Prostate gland (tissue), 2 donors: ENCODE results near the gene PELO. TPM values are rescaled to one million over a fixed set of nuclear protein-coding genes. Genes with fewer than 3 reads are reported as not detected.

ENCODE experiments used
- DNase-seq: peaks from one replicate; pipeline ENCODE4 v3.0.0-alpha.2; 2019; ENCODE audit warnings: low spot score
- H3K27ac ChIP-seq, 2 donors: fragments of 200-600 bp; sonication (generic); 2 replicates each; pipeline ENCODE4 v1.5.1; 2017 to 2019
- H3K27me3 ChIP-seq: fragments of 200-600 bp; sonication (generic); replicated peaks from 2 replicates; pipeline ENCODE4 v1.5.1; 2019; ENCODE audit not compliant: insufficient read depth
- H3K36me3 ChIP-seq, 2 donors: fragments of 200-600 bp; sonication (generic); 1 replicate in 1 of 2; 2 replicates in 1 of 2; pipeline versions ENCODE4 v1.5.1 to v1.8.1; 2017 to 2019
- H3K4me1 ChIP-seq: fragments of 200-600 bp; sonication (generic); replicated peaks from 2 replicates; pipeline ENCODE4 v1.5.1; 2019
- H3K4me3 ChIP-seq, 2 donors: fragments of 200-600 bp; sonication (generic); 2 replicates each; pipeline ENCODE4 v1.5.1; 2017 to 2019
- H3K9me3 ChIP-seq: fragments of 200-600 bp; sonication (generic); 2 replicates; pipeline ENCODE4 v1.5.1; 2017
- CTCF ChIP-seq, 4 experiments: fragments of 200-600 bp in 2 of 4; fragments of 450-650 bp in 2 of 4; sonication (generic) in 2 of 4; IDR thresholded peaks; 1 replicate in 3 of 4; 2 replicates in 1 of 4; pipeline ENCODE4 v1.5.1; 2016 to 2019; ENCODE audit warnings: antibody characterized with exemption in 4 of 4, mild to moderate bottlenecking in 2 of 4, moderate library complexity in 2 of 4
- POLR2A ChIP-seq: fragments of 450-650 bp; IDR thresholded peaks from one replicate; pipeline ENCODE4 v1.6.1; 2016; ENCODE audit warnings: antibody characterized with exemption, mild to moderate bottlenecking
- POLR2AphosphoS5 ChIP-seq: sonication (generic); formaldehyde crosslinking; IDR thresholded peaks from one replicate; pipeline ENCODE4 v1.6.1; 2017; ENCODE audit warnings: antibody characterized with exemption
- WGBS: methylation state at CpG from one replicate; pipeline ENCODE4 v1.1.5; 2018; 5-methylcytosine and 5-hydroxymethylcytosine counted together
- intact Hi-C: fragments of 100-400 bp; cut with DNase I; formaldehyde crosslinking; loops from one replicate; pipeline ENCODE4 v1.14.2; 2022
- total RNA-seq, 2 donors: library from RNA; depleted of rRNA; stranded (reverse); fragments of >200 nt; gene quantifications; one replicate each; pipeline ENCODE4 v1.1.0, GENCODE V29; 2016

The PELO gene
- total RNA-seq, 2 donors from 2014 or later = 14.9 to 18.8 TPM

GRCh38 chr5:52760695-52761366, 26.9 kb upstream of the PELO start:
- intact Hi-C loops = no loop called here
- Histone ChIP-seq H3K9me3 (no peaks in the 10 kb centered on the region), H3K27ac (no peak overlapping the region), H3K36me3 (no peaks in the 10 kb centered on the region), H3K4me3 (no peak overlapping the region), H3K27me3 (no peaks in the 10 kb centered on the region), H3K4me1 (no peaks in the 10 kb centered on the region)
- 85% methylated on average over 1 of the region's 1 CpG for WGBS
- no peak for TF ChIP-seq CTCF (IDR thresholded peaks at IDR 0.05)
- no peak for TF ChIP-seq POLR2AphosphoS5
- no peak for TF ChIP-seq POLR2A
- DNase-seq = no peak

- Histone ChIP-seq H3K27ac (no peak overlapping the region), H3K9me3 (no peaks in the 10 kb centered on the region), H3K36me3 (no peaks in the 10 kb centered on the region), H3K4me1 (no peaks in the 10 kb centered on the region), H3K27me3 (no peaks in the 10 kb centered on the region), H3K4me3 (no peak overlapping the region)
- DNase-seq = no peak
- no peak for TF ChIP-seq POLR2AphosphoS5
- WGBS = 94% methylated on average over 2 of the region's 2 CpGs
- intact Hi-C loops = no loop called here
Measured at GRCh38 chr5:52767217-52767743, 20.4 kb upstream of the PELO start.

- Histone ChIP-seq H3K4me3 (no peak overlapping the region), H3K36me3 (no peaks in the 10 kb centered on the region), H3K4me1 (no peaks in the 10 kb centered on the region), H3K27me3 (no peaks in the 10 kb centered on the region), H3K9me3 (no peaks in the 10 kb centered on the region), H3K27ac (no peak overlapping the region)
- intact Hi-C loops = no loop called here
- DNase-seq = no peak
- WGBS = 78% methylated on average over 1 of the region's 1 CpG
- TF ChIP-seq POLR2A (no peak), POLR2AphosphoS5 (no peak), CTCF (IDR thresholded peaks at IDR 0.05) (no peak)
Measured at GRCh38 chr5:52767766-52768480, 19.8 kb upstream of the PELO start.

- TF ChIP-seq POLR2AphosphoS5 (no peak), POLR2A (no peak), CTCF (IDR thresholded peaks at IDR 0.05) (no peak)
- Histone ChIP-seq H3K9me3 (no peaks in the 10 kb centered on the region), H3K4me1 (no peaks in the 10 kb centered on the region), H3K4me3 (no peak overlapping the region), H3K27me3 (no peaks in the 10 kb centered on the region), H3K27ac (no peak overlapping the region), H3K36me3 (no peaks in the 10 kb centered on the region)
- WGBS = 92% methylated on average over 5 of the region's 5 CpGs
- DNase-seq = no peak
- intact Hi-C loops = no loop called here
Measured at GRCh38 chr5:52769061-52769460, 18.7 kb upstream of the PELO start.

- Histone ChIP-seq H3K4me3 (no peak overlapping the region), H3K9me3 (no peaks in the 10 kb centered on the region), H3K4me1 (no peaks in the 10 kb centered on the region), H3K36me3 (no peaks in the 10 kb centered on the region), H3K27ac (no peak overlapping the region), H3K27me3 (no peaks in the 10 kb centered on the region)
- no peak for DNase-seq
- intact Hi-C loops = no loop called here
- 95% methylated on average over 4 of the region's 4 CpGs for WGBS
- TF ChIP-seq POLR2AphosphoS5 (no peak), CTCF (IDR thresholded peaks at IDR 0.05) (no peak), POLR2A (no peak)
Measured at GRCh38 chr5:52770287-52770939, 17.3 kb upstream of the PELO start.
